ENCODE data around the gene CYTH3. TPM values are rescaled to one million over a fixed set of nuclear protein-coding genes. Genes with fewer than 3 reads are reported as not detected.

The CYTH3 gene
- total and polyA plus RNA-seq, 2 of the 4 experiments (the other 2 are of a cell fraction) = 14.2 to 34.8 TPM

- Histone ChIP-seq H2AK9ac (replicated peaks; ENCODE audit: low read depth, low read length, poor library complexity) (no peak overlapping the region), H3K36me3 (ENCODE audit: control insufficient read depth, insufficient read depth, low read length) (no peaks in the 10 kb centered on the region), H4K91ac (ENCODE audit: insufficient read depth, low read depth, low read length) (no peak overlapping the region), H2BK5ac (ENCODE audit: low read depth, low read length, poor library complexity, severe bottlenecking) (peak overlapping the region; percentile 5), H3K23ac (ENCODE audit: low read depth, low read length) (no peak overlapping the region), H3K4me1 (ENCODE audit: control insufficient read depth, insufficient read depth, low read length) (peaks cover 6% of the 10 kb centered on the region), H3K4me3 (ENCODE audit: insufficient read depth, low read depth, low read length) (no peak overlapping the region), H3K18ac (ENCODE audit: low read depth, low read length) (no peak overlapping the region), H3K4me2 (ENCODE audit: low read depth, low read length) (peak overlapping the region; percentile 36; the same call in 1 of the 2 replicates), H3K79me1 (ENCODE audit: low read depth in 1 of 2, low read length in 2 of 2) (no peaks in the 10 kb centered on the region; a peak in 1 of 4 replicates), H3K9me1 (ENCODE audit: insufficient read depth, low read length) (no peaks in the 10 kb centered on the region), H2AK5ac (ENCODE audit: low read depth, low read length) (no peak overlapping the region), H4K5ac (ENCODE audit: low read depth, low read length) (no peak overlapping the region), H2BK15ac (ENCODE audit: low read depth, low read length) (no peak overlapping the region), H3K9me3 (ENCODE audit: control insufficient read depth, insufficient read depth, low read length) (no peaks in the 10 kb centered on the region), H2BK20ac (ENCODE audit: low read depth, low read length) (no peak overlapping the region), H3K56ac (ENCODE audit: extremely low read depth, insufficient read depth, low read length) (no peak overlapping the region), H4K20me1 (ENCODE audit: insufficient read depth, low read length) (no peaks in the 10 kb centered on the region), H3K27ac (ENCODE audit: insufficient read depth, low read length) (no peak overlapping the region), H3K14ac (replicated peaks; ENCODE audit: low read depth, low read length) (no peak overlapping the region), H2BK120ac (ENCODE audit: low read depth, low read length) (0 out of 2 replicates have a peak overlapping the region, but pooled peaks have one; percentile 14), H3K4ac (ENCODE audit: low read depth, low read length) (no peak overlapping the region), H3K27me3 (ENCODE audit: control insufficient read depth, insufficient read depth, low read length) (no peaks in the 10 kb centered on the region), H2AFZ (replicated peaks; ENCODE audit: low read length, poor library complexity) (no peak overlapping the region), H4K8ac (ENCODE audit: low read depth in 2 of 2, low read length in 2 of 2) (no peak overlapping the region), H3K9ac (ENCODE audit: low read depth, low read length) (no peak overlapping the region)
- WGBS, 2 experiments (ENCODE audit: extremely low coverage in 2 of 2, insufficient read length in 1 of 2) = no CpG with 5 or more reads among the region's 3 CpGs
- in situ Hi-C loops (cut with MboI; ENCODE audit: low sequenced_read_pairs) (no loop called here), intact Hi-C loops (cut with micrococcal nuclease) (no loop called here), dilution Hi-C loops (cut with HindIII; ENCODE audit: low sequenced_read_pairs, unreplicated experiment) (no loop called here)
- DNase-seq (peak; percentile 74), ATAC-seq (ENCODE audit: low read depth) (peak; percentile 73)
- POLR2A ChIA-PET (ENCODE audit: unreplicated experiment) = no interaction called here
- BruUV-seq (replicated peaks) = no TSS peak
- TF ChIP-seq FOS (IDR thresholded peaks at IDR 0.05; ENCODE audit: low read depth, low read length) (peak; percentile 30; the same call in 1 of the 2 replicates), BHLHE40 (IDR thresholded peaks at IDR 0.05; ENCODE audit: low read depth, low read length) (no peak)
- CTCF ChIA-PET = no interaction called here
Observed at GRCh38 chr7:6306471-6306870, 34.0 kb upstream of the CYTH3 start.
